GM23338 (cell line): ENCODE data around the gene TCF7L1.

Experiments used
- CTCF ChIP-seq, 2 experiments: fragments of 200-600 bp in 1 of 2; sonication (generic) in 1 of 2; conservative IDR thresholded peaks; 2 replicates each; pipeline versions ENCODE4 v1.5.1 to v1.6.1; 2016 to 2017; ENCODE audit warnings: antibody characterized with exemption in 2 of 2, low read depth in 2 of 2, mild to moderate bottlenecking in 2 of 2, moderate library complexity in 1 of 2
- POLR2AphosphoS5 ChIP-seq: IDR thresholded peaks from 2 replicates; pipeline ENCODE4 v1.6.1; 2016; ENCODE audit warnings: antibody characterized with exemption, low read depth
- REST ChIP-seq: IDR thresholded peaks from one replicate; pipeline ENCODE4 v1.6.1; 2018; ENCODE audit warnings: antibody characterized with exemption; ENCODE audit not compliant: unreplicated experiment

- TF ChIP-seq CTCF (conservative IDR thresholded peaks at IDR 0.05; ENCODE audit: low read depth in 2 of 2) (no peak), POLR2AphosphoS5 (no peak), REST (no peak)
Observed at GRCh38 chr2:85236084-85236483, 102.9 kb downstream of the TCF7L1 start.
